ENCODE results near the gene MEN1.

- TF ChIP-seq NFRKB (IDR thresholded peaks at IDR 0.05) = no peak
- no peak for TF ChIP-seq TARDBP (IDR thresholded peaks at IDR 0.05)
- TF ChIP-seq BHLHE40 (IDR thresholded peaks at IDR 0.05; ENCODE audit: borderline replicate concordance) = no peak
- no peak for TF ChIP-seq LEF1 (IDR thresholded peaks at IDR 0.05; ENCODE audit: borderline replicate concordance)
- TF ChIP-seq ARNT (IDR thresholded peaks at IDR 0.05) = no peak
- no peak for TF ChIP-seq CTBP1 (IDR thresholded peaks at IDR 0.05; ENCODE audit: borderline replicate concordance)
- TF ChIP-seq FOXK2 (IDR thresholded peaks at IDR 0.05) = no peak
- no peak for TF ChIP-seq SP1 (IDR thresholded peaks at IDR 0.05)
- no peak for TF ChIP-seq ELF4 (IDR thresholded peaks at IDR 0.05)
- TF ChIP-seq ZNF384 (IDR thresholded peaks at IDR 0.05) = no peak
- no peak for TF ChIP-seq SUZ12 (IDR thresholded peaks at IDR 0.05)
- TF ChIP-seq PKNOX1 (IDR thresholded peaks at IDR 0.05) = no peak
- TF ChIP-seq FOXM1 (IDR thresholded peaks at IDR 0.05; ENCODE audit: borderline replicate concordance) = no peak
Observed at GRCh38 chr11:64831411-64831891, 21.1 kb upstream of the MEN1 start.
